ENCODE measurements around the gene IVD. TPM values are rescaled to one million over a fixed set of nuclear protein-coding genes. Genes with fewer than 3 reads are reported as not detected.

Gene IVD
- total RNA-seq, 2 experiments from 2014 or later: 38.4 to 47.1 TPM

GRCh38 chr15:40424483-40425115, 19.0 kb downstream of the IVD start:
- no peak overlapping the region for H3K4me3 Mint-ChIP-seq
- H3K36me3 Mint-ChIP-seq (ENCODE audit: low read depth): no peaks in the 10 kb centered on the region
- ChIA-PET POLR2A (no interaction called here), CTCF (interaction anchor here (0.9 to 3.4 kb wide), 4 partner anchors 19 to 87 kb away, joined by 3 to 18 read pairs (median 3); no protein-coding TSS in a partner anchor)
- no peaks in the 10 kb centered on the region for H3K27me3 Mint-ChIP-seq
- no peaks in the 10 kb centered on the region for H3K9me3 Mint-ChIP-seq
- no peak for DNase-seq
- H3K4me1 Mint-ChIP-seq: peaks cover 2% of the 10 kb centered on the region
- no peak overlapping the region for H3K27ac Mint-ChIP-seq

GRCh38 chr15:40425681-40426080, 20.1 kb downstream of the IVD start:
- H3K9me3 Mint-ChIP-seq: no peaks in the 10 kb centered on the region
- H3K4me1 Mint-ChIP-seq: peaks cover 2% of the 10 kb centered on the region
- CTCF ChIA-PET: interaction anchor here (0.6 to 3.4 kb wide), 8 partner anchors 9 to 312 kb away, joined by 3 to 18 read pairs (median 3); no protein-coding TSS in a partner anchor
- H3K4me3 Mint-ChIP-seq: no peak overlapping the region
- H3K36me3 Mint-ChIP-seq (ENCODE audit: low read depth): no peaks in the 10 kb centered on the region
- DNase-seq: no peak
- POLR2A ChIA-PET: no interaction called here
- no peaks in the 10 kb centered on the region for H3K27me3 Mint-ChIP-seq
- H3K27ac Mint-ChIP-seq: no peak overlapping the region

DNA sequence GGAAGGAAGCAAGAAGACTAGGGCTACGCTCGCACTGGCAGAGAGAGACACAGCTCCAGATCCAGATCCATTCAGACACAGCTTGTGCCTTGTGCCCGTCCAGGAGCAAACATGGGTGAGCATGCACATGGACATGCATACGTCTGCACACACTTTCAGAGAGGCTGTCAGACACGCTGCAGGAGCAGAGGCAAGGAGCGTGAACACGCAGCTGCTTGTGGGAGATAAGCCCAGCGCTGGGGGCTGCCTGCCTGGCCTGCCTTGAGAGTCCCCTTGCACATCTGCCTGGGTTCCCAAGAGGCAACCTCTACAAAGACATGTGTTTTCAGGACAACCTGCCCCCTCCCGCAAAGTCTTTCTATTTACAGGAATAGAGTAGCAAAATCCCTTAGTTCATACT, 21.6 kb downstream of the IVD start:
- ChIA-PET POLR2A (no interaction called here), CTCF (interaction anchor here (1.0 to 3.4 kb wide), 2 partner anchors 83 to 144 kb away, joined by 3 to 18 read pairs; no protein-coding TSS in a partner anchor)
- no peak overlapping the region for H3K27ac Mint-ChIP-seq
- H3K36me3 Mint-ChIP-seq (ENCODE audit: low read depth): no peaks in the 10 kb centered on the region
- DNase-seq: no peak
- H3K9me3 Mint-ChIP-seq: no peaks in the 10 kb centered on the region
- no peaks in the 10 kb centered on the region for H3K27me3 Mint-ChIP-seq
- no peak overlapping the region for H3K4me3 Mint-ChIP-seq
- H3K4me1 Mint-ChIP-seq: no peaks in the 10 kb centered on the region

- H3K9me3 Mint-ChIP-seq: no peaks in the 10 kb centered on the region
- H3K36me3 Mint-ChIP-seq (ENCODE audit: low read depth): no peaks in the 10 kb centered on the region
- DNase-seq: no peak
- no peak overlapping the region for H3K4me3 Mint-ChIP-seq
- peaks cover under 1% of the 10 kb centered on the region for H3K27me3 Mint-ChIP-seq
- ChIA-PET POLR2A (no interaction called here), CTCF (interaction anchor here (0.6 to 1.2 kb wide), 3 partner anchors 10 to 101 kb away, joined by 3 read pairs; no protein-coding TSS in a partner anchor)
- no peaks in the 10 kb centered on the region for H3K4me1 Mint-ChIP-seq
- no peak overlapping the region for H3K27ac Mint-ChIP-seq
Measured at GRCh38 chr15:40428185-40428584, 22.6 kb downstream of the IVD start.

GRCh38 chr15:40429068-40429710, 23.6 kb downstream of the IVD start:
- no peaks in the 10 kb centered on the region for H3K4me1 Mint-ChIP-seq
- H3K9me3 Mint-ChIP-seq: no peaks in the 10 kb centered on the region
- no peak overlapping the region for H3K27ac Mint-ChIP-seq
- ChIA-PET POLR2A (no interaction called here), CTCF (interaction anchor here (0.9 to 1.2 kb wide), 2 partner anchors 9 to 89 kb away, joined by 3 read pairs; no protein-coding TSS in a partner anchor)
- H3K27me3 Mint-ChIP-seq: peaks cover 6% of the 10 kb centered on the region
- no peak overlapping the region for H3K4me3 Mint-ChIP-seq
- H3K36me3 Mint-ChIP-seq (ENCODE audit: low read depth): no peaks in the 10 kb centered on the region
- DNase-seq: no peak

DNA sequence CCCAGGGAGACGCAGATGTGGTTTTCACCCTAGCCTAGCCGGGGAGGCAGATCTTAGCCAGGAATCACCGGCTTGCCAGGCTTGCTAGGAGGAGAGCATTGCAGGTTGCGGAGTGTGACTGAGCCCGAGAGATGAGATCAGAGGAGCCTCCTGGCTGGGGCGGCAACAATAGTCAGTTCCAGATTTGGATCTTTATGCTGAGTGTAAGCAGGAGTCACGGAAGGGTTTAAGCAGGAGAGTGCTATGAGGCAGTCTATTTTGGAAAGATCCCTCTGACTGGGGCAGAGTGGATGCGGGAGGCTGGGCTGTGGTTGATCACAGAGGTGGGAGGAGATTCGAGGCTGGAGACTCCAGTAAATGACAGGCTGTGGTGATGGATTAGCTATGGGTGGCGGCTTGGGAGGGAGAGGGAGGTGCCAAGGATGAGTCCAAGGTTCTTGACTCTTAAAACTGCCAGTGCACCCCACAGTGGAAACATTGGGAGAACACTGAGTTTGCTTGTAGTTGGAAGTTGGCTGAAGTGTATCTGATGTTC, 24.7 kb downstream of the IVD start:
- DNase-seq: no peak
- Mint-ChIP-seq H3K4me1 (peaks cover 2% of the 10 kb centered on the region), H3K4me3 (no peak overlapping the region), H3K36me3 (ENCODE audit: low read depth) (no peaks in the 10 kb centered on the region), H3K27ac (no peak overlapping the region), H3K9me3 (no peaks in the 10 kb centered on the region), H3K27me3 (peaks cover 17% of the 10 kb centered on the region)
- CTCF ChIA-PET: interaction anchor here (0.9 to 2.0 kb wide), 4 partner anchors 8 to 23 kb away, joined by 3 to 7 read pairs (median 3); no protein-coding TSS in a partner anchor
- POLR2A ChIA-PET: interaction anchor here (0.5 kb wide), 1 partner anchor 122 kb away, joined by 4 read pairs; no protein-coding TSS in a partner anchor

DNA sequence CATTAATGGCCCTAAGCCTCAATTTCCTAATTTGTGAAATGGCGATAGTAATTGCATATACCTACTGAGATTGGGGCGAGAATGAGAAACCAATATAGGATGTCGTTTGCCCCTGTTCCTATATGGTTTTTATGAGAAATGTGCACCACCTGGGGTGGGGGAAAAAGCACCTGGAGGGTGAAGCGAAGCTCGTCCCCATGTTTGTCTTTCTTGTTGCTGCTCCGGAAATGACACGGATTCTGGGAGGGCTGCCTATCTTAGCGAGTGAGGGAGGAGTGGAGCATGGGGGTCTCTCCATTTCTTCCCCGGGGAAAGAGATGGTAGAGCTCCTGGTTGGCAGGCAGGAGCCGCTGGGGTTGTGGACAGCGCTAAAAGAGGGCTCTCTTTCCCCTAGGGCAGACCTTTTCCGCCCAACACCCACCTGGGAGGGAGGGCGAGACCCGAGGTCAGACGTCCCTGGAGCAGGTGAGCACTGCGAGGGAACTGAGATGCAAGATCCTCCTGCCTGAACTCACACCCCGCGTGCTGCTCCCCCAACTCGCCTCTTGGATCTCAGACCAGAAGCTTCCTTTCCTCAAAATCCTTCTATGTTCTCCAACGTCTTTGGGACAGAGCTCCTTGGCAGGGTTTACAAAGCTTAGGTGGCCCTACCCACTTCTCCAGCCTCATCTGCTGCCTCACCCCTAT, 29.6 kb downstream of the IVD start:
- Mint-ChIP-seq H3K27me3 (peaks cover 59% of the 10 kb centered on the region), H3K36me3 (ENCODE audit: low read depth) (peaks cover 4% of the 10 kb centered on the region), H3K4me1 (peaks cover 23% of the 10 kb centered on the region), H3K9me3 (no peaks in the 10 kb centered on the region), H3K4me3 (no peak overlapping the region), H3K27ac (no peak overlapping the region)
- ChIA-PET CTCF (interaction anchor here (1.0 to 2.3 kb wide), 4 partner anchors 13 to 91 kb away, joined by 3 to 7 read pairs (median 4); no protein-coding TSS in a partner anchor), POLR2A (no interaction called here)
- DNase-seq: no peak

GRCh38 chr15:40435710-40436089, 30.1 kb downstream of the IVD start:
- peaks cover 23% of the 10 kb centered on the region for H3K4me1 Mint-ChIP-seq
- DNase-seq: no peak
- H3K9me3 Mint-ChIP-seq: no peaks in the 10 kb centered on the region
- no peak overlapping the region for H3K27ac Mint-ChIP-seq
- peaks cover 60% of the 10 kb centered on the region for H3K27me3 Mint-ChIP-seq
- no peak overlapping the region for H3K4me3 Mint-ChIP-seq
- CTCF ChIA-PET: interaction anchor here (1.0 to 2.3 kb wide), 4 partner anchors 14 to 91 kb away, joined by 3 to 7 read pairs (median 4); no protein-coding TSS in a partner anchor
- POLR2A ChIA-PET: no interaction called here
- peaks cover 4% of the 10 kb centered on the region for H3K36me3 Mint-ChIP-seq (ENCODE audit: low read depth)

DNA sequence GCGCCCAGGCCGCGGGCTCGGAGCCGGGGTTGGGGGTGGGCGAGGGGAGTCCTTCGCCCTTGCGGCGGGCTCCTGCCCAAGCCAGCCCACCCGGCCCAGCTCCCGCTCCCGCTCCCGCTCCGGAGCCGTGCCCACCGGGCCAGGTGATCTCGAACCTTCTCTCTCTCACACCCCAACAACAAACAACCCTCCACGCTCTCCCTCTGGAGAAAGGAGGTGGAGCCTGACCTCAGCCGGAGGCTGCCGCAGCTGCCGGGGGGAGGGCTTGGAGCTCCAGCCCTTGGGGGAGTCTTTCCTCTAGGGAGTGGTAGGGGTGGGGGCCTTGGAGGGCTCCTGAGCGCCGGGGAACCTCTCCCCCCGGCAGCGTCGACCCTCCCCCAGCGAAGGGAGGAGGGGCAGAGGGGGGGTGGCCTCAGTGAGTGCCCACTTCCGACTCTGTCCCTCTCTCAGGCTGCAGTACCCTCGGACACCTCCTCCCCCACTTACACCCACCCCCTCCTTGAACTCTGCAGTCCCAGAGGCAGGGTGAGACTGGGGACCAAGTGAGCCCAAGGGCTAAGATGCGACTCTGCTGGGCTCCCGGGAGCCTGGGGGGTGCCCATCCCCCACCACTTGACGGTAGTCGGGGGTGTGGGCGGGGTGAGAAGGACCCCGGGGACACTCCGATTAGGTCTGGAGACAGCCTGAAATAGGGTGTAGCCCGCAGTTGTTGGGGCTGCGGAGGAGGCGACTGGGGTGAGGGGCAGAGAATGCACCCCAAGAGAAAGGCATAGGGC, 30.7 kb downstream of the IVD start:
- ChIA-PET CTCF (interaction anchor here (1.0 to 2.3 kb wide), 3 partner anchors 15 to 92 kb away, joined by 3 to 7 read pairs (median 4); no protein-coding TSS in a partner anchor), POLR2A (no interaction called here)
- no peak overlapping the region for H3K27ac Mint-ChIP-seq
- no peak for DNase-seq
- H3K4me3 Mint-ChIP-seq: no peak overlapping the region
- H3K4me1 Mint-ChIP-seq: peaks cover 23% of the 10 kb centered on the region
- H3K9me3 Mint-ChIP-seq: no peaks in the 10 kb centered on the region
- H3K27me3 Mint-ChIP-seq: peaks cover 60% of the 10 kb centered on the region
- H3K36me3 Mint-ChIP-seq (ENCODE audit: low read depth): peaks cover 4% of the 10 kb centered on the region

GRCh38 chr15:40436892-40437751, 31.5 kb downstream of the IVD start:
- Mint-ChIP-seq H3K9me3 (no peaks in the 10 kb centered on the region), H3K4me1 (peaks cover 23% of the 10 kb centered on the region), H3K4me3 (no peak overlapping the region), H3K36me3 (ENCODE audit: low read depth) (peaks cover 4% of the 10 kb centered on the region), H3K27ac (no peak overlapping the region), H3K27me3 (peaks cover 60% of the 10 kb centered on the region)
- no peak for DNase-seq
- CTCF ChIA-PET: interaction anchor here (0.6 to 2.3 kb wide), 4 partner anchors 7 to 99 kb away, joined by 3 to 7 read pairs (median 3); no protein-coding TSS in a partner anchor
- POLR2A ChIA-PET: no interaction called here

All from activated CD4-positive, alpha-beta T cell treated with anti-CD3 and anti-CD28 coated beads, Interleukin-2, amount 10 ng/mL, durations not matched to agents 7 days and 5 days (primary cell).